ENCODE measurements around the gene ELFN1.

DNA sequence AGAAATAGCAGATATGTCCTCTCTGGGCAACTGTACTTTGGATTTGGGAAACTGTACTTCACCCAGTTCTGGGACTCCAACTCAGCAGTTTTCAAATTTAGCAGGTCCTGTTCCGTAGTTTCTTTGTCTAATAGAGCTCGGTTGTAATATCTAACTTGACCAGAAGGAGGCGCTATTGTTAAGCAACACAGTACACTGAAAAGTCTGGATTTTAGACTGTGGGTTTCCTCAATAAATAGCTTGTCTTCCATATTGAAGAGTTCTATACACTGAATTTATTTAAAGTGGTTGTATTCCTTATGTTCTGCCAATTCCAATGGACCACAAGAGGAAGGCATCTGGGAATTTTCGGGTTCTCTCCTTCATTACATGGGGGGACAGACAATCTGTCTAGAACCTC lies 39.8 kb downstream of the ELFN1 start:
- TF ChIP-seq, protein P1, sequence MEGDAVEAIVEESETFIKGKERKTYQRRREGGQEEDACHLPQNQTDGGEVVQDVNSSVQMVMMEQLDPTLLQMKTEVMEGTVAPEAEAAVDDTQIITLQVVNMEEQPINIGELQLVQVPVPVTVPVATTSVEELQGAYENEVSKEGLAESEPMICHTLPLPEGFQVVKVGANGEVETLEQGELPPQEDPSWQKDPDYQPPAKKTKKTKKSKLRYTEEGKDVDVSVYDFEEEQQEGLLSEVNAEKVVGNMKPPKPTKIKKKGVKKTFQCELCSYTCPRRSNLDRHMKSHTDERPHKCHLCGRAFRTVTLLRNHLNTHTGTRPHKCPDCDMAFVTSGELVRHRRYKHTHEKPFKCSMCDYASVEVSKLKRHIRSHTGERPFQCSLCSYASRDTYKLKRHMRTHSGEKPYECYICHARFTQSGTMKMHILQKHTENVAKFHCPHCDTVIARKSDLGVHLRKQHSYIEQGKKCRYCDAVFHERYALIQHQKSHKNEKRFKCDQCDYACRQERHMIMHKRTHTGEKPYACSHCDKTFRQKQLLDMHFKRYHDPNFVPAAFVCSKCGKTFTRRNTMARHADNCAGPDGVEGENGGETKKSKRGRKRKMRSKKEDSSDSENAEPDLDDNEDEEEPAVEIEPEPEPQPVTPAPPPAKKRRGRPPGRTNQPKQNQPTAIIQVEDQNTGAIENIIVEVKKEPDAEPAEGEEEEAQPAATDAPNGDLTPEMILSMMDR (optimal IDR thresholded peaks at IDR 0.05 in 1 of 3, IDR thresholded peaks at IDR 0.05 in 1 of 3, conservative IDR thresholded peaks at IDR 0.05 in 1 of 3; ENCODE audit: extremely low read depth in 1 of 3, insufficient read depth in 2 of 3, low read length in 3 of 3): peak in 2 of 3 experiments; percentile 25 to 36
- no peak for TF ChIP-seq EZH2 (IDR thresholded peaks at IDR 0.05; ENCODE audit: low read length)

Data from keratinocyte (primary cell).